ENCODE measurements around the gene SLC6A9.

SLC6A9 gene

GRCh38 chr1:44002165-44002564 is 29.1 kb downstream of the SLC6A9 start:
- DNase-seq (ENCODE audit: low read depth), result no peak

GRCh38 chr1:44000122-44000665 is 31.1 kb downstream of the SLC6A9 start:
- no peak for DNase-seq (ENCODE audit: low read depth)

GRCh38 chr1:43999455-43999854 is 31.8 kb downstream of the SLC6A9 start:
- DNase-seq (ENCODE audit: low read depth), result no peak

- DNase-seq (ENCODE audit: low read depth), result no peak
Observed at GRCh38 chr1:43998000-43998378, 33.3 kb downstream of the SLC6A9 start.

GRCh38 chr1:43997295-43997999 is 33.8 kb downstream of the SLC6A9 start:
- DNase-seq (ENCODE audit: low read depth), result no peak

- DNase-seq (ENCODE audit: low read depth), result no peak
Observed at GRCh38 chr1:43996733-43997115, 34.5 kb downstream of the SLC6A9 start.

- no peak for DNase-seq (ENCODE audit: low read depth)
Observed at GRCh38 chr1:43995984-43996732, 35.1 kb downstream of the SLC6A9 start.

GRCh38 chr1:43994794-43995790 is 36.2 kb downstream of the SLC6A9 start:
- no peak for DNase-seq (ENCODE audit: low read depth)

- no peak for DNase-seq (ENCODE audit: low read depth)
Observed at GRCh38 chr1:43994071-43994470, 37.2 kb downstream of the SLC6A9 start.

- no peak for DNase-seq (ENCODE audit: low read depth)
Observed at GRCh38 chr1:43993206-43993914, 37.9 kb downstream of the SLC6A9 start.

- no peak for DNase-seq (ENCODE audit: low read depth)
Observed at GRCh38 chr1:43992232-43992995, 38.8 kb downstream of the SLC6A9 start.

GRCh38 chr1:43991476-43992231 is 39.6 kb downstream of the SLC6A9 start, which contains the start of gene CCDC24:
Gene CCDC24, plus strand, starts transcription at chr1:43991599. Its CDS starts 280 bp downstream, at chr1:43991879.
- no peak for DNase-seq (ENCODE audit: low read depth)

- no peak for DNase-seq (ENCODE audit: low read depth)
Observed at GRCh38 chr1:43991200-43991475, 40.1 kb downstream of the SLC6A9 start.

- DNase-seq (ENCODE audit: low read depth), result no peak
Observed at GRCh38 chr1:43990271-43991199, 40.7 kb downstream of the SLC6A9 start.

GRCh38 chr1:43987159-43987902 is 43.9 kb downstream of the SLC6A9 start:
- DNase-seq (ENCODE audit: low read depth), result no peak

GRCh38 chr1:43986712-43987111 is 44.5 kb downstream of the SLC6A9 start:
- DNase-seq (ENCODE audit: low read depth), result no peak

GRCh38 chr1:43985984-43986595 is 45.2 kb downstream of the SLC6A9 start:
- DNase-seq (ENCODE audit: low read depth), result no peak

- no peak for DNase-seq (ENCODE audit: low read depth)
Observed at GRCh38 chr1:43984855-43985254, 46.4 kb downstream of the SLC6A9 start.

All from non-pigmented ciliary epithelial cell (primary cell).